ENCODE results near the gene TOR2A. TPM values are rescaled to one million over a fixed set of nuclear protein-coding genes. Genes with fewer than 3 reads are reported as not detected.
A peak's percentile ranks its signal among the peaks of the same experiment; 100 is the strongest.

The TOR2A gene
- polyA plus RNA-seq, 1 donor (not counting 4 experiments of a cell fraction or from before 2014, with no cell fraction given) = 2.3 TPM

GRCh38 chr9:127689329-127690000 lies 45.6 kb downstream of the TOR2A start:
- no peak for TF ChIP-seq CTCF (optimal IDR thresholded peaks at IDR 0.05 in 1 of 3, IDR thresholded peaks at IDR 0.05 in 1 of 3, conservative IDR thresholded peaks at IDR 0.05 in 1 of 3; ENCODE audit: extremely low read depth in 1 of 3, insufficient read depth in 2 of 3, low read length in 3 of 3)
- TF ChIP-seq EZH2 (IDR thresholded peaks at IDR 0.05; ENCODE audit: low read length) = no peak
- Histone ChIP-seq H3K9me3 (ENCODE audit: control insufficient read depth, low read depth, low read length) (no peaks in the 10 kb centered on the region), H3K36me3 (ENCODE audit: control insufficient read depth in 2 of 2, extremely low read depth in 1 of 2, insufficient read depth in 2 of 2, low read length in 2 of 2) (peaks cover 14% of the 10 kb centered on the region in 2 experiments), H3K9me1 (ENCODE audit: control insufficient read depth, extremely low read depth, insufficient read depth, low read length) (no peaks in the 10 kb centered on the region), H3K4me2 (ENCODE audit: control insufficient read depth, extremely low read depth, insufficient read depth, low read depth, low read length) (no peak overlapping the region), H3K9ac (ENCODE audit: control insufficient read depth, extremely low read depth, insufficient read depth, low read length) (no peak overlapping the region), H2AFZ (ENCODE audit: control insufficient read depth, low read length) (no peak overlapping the region), H3K4me1 (ENCODE audit: control insufficient read depth, extremely low read depth, insufficient read depth, low read length) (peaks cover 3% of the 10 kb centered on the region), H4K20me1 (ENCODE audit: control insufficient read depth, extremely low read depth, insufficient read depth, low read length) (no peaks in the 10 kb centered on the region), H3K27ac (ENCODE audit: control insufficient read depth, insufficient read depth, low read length) (no peak overlapping the region), H3K4me3 (ENCODE audit: control insufficient read depth in 2 of 3, extremely low read depth in 1 of 3, insufficient read depth in 2 of 3, low read depth in 1 of 3, low read length in 3 of 3) (no peak overlapping the region), H3K79me2 (ENCODE audit: control insufficient read depth, insufficient read depth, low read length) (no peaks in the 10 kb centered on the region), H3K27me3 (ENCODE audit: control insufficient read depth, extremely low read depth, insufficient read depth, low read length) (no peaks in the 10 kb centered on the region)
- FAIRE-seq = no peak
- DNase-seq (ENCODE audit: low read depth, low spot score) = no peak
- dilution Hi-C loops (cut with MboI; ENCODE audit: extremely low pct_ligation_motif_present, low sequenced_read_pairs) = no loop called here

GRCh38 chr9:127686461-127687393 lies 48.4 kb downstream of the TOR2A start:
- no peak overlapping the region for H3K4me2 ChIP-seq (ENCODE audit: control insufficient read depth, extremely low read depth, insufficient read depth, low read depth, low read length)
- no peaks in the 10 kb centered on the region for H3K9me3 ChIP-seq (ENCODE audit: control insufficient read depth, low read depth, low read length)
- no peaks in the 10 kb centered on the region for H3K27me3 ChIP-seq (ENCODE audit: control insufficient read depth, extremely low read depth, insufficient read depth, low read length)
- H3K79me2 ChIP-seq (ENCODE audit: control insufficient read depth, insufficient read depth, low read length) = no peaks in the 10 kb centered on the region
- peaks cover 3% of the 10 kb centered on the region for H3K4me1 ChIP-seq (ENCODE audit: control insufficient read depth, extremely low read depth, insufficient read depth, low read length)
- peaks cover 21 to 31% of the 10 kb centered on the region in 2 experiments for H3K36me3 ChIP-seq (ENCODE audit: control insufficient read depth in 2 of 2, extremely low read depth in 1 of 2, insufficient read depth in 2 of 2, low read length in 2 of 2)
- TF ChIP-seq CTCF (optimal IDR thresholded peaks at IDR 0.05 in 1 of 3, IDR thresholded peaks at IDR 0.05 in 1 of 3, conservative IDR thresholded peaks at IDR 0.05 in 1 of 3; ENCODE audit: extremely low read depth in 1 of 3, insufficient read depth in 2 of 3, low read length in 3 of 3) (no peak), EZH2 (IDR thresholded peaks at IDR 0.05; ENCODE audit: low read length) (no peak)
- H3K27ac ChIP-seq (ENCODE audit: control insufficient read depth, insufficient read depth, low read length) = no peak overlapping the region
- DNase-seq (ENCODE audit: low read depth, low spot score) = no peak
- H3K4me3 ChIP-seq (ENCODE audit: control insufficient read depth in 2 of 3, extremely low read depth in 1 of 3, insufficient read depth in 2 of 3, low read depth in 1 of 3, low read length in 3 of 3) = no peak overlapping the region
- dilution Hi-C loops (cut with MboI; ENCODE audit: extremely low pct_ligation_motif_present, low sequenced_read_pairs) = no loop called here
- FAIRE-seq = peak; percentile 23
- H4K20me1 ChIP-seq (ENCODE audit: control insufficient read depth, extremely low read depth, insufficient read depth, low read length) = no peaks in the 10 kb centered on the region
- H3K9me1 ChIP-seq (ENCODE audit: control insufficient read depth, extremely low read depth, insufficient read depth, low read length) = no peaks in the 10 kb centered on the region
- H2AFZ ChIP-seq (ENCODE audit: control insufficient read depth, low read length) = no peak overlapping the region
- H3K9ac ChIP-seq (ENCODE audit: control insufficient read depth, extremely low read depth, insufficient read depth, low read length) = no peak overlapping the region
